WERI-Rb-1 (cell line): ENCODE results near the gene VKORC1.

Source experiments
- DNase-seq: peaks from one replicate; pipeline ENCODE4 v3.0.0-alpha.2; 2020
- H3K27ac ChIP-seq: fragments of 250-450 bp; sonication (Bioruptor Pico); 2 replicates; pipeline ENCODE4 v1.5.1; 2020; ENCODE audit warnings: mild to moderate bottlenecking, moderate library complexity
- H3K27me3 ChIP-seq: fragments of 250-450 bp; sonication (Bioruptor Pico); 2 replicates; pipeline ENCODE4 v1.5.1; 2021; ENCODE audit warnings: mild to moderate bottlenecking, low read depth, moderate library complexity; ENCODE audit not compliant: insufficient read depth, severe bottlenecking
- H3K36me3 ChIP-seq: fragments of 250-450 bp; sonication (Bioruptor Pico); 2 replicates; pipeline ENCODE4 v1.5.1; 2020; ENCODE audit warnings: mild to moderate bottlenecking, moderate library complexity
- H3K4me3 ChIP-seq: 2 replicates; pipeline ENCODE4 v1.5.1; 2011; ENCODE audit warnings: low read depth, mild to moderate bottlenecking, control low read depth, low read length
- H3K9me3 ChIP-seq: fragments of 250-450 bp; sonication (Bioruptor Pico); 2 replicates; pipeline ENCODE4 v1.5.1; 2021; ENCODE audit warnings: mild to moderate bottlenecking, moderate library complexity; ENCODE audit not compliant: severe bottlenecking
- TF ChIP-seq, protein P1 (sequence below): IDR thresholded peaks from 2 replicates; pipeline ENCODE4 v1.5.1; 2011; ENCODE audit warnings: low read depth, mild to moderate bottlenecking, control low read depth, inconsistent platforms, low read length

The VKORC1 gene

GRCh38 chr16:31089199-31089598, 5.4 kb downstream of the VKORC1 start:
- H3K36me3 ChIP-seq, result peaks cover 48% of the 10 kb centered on the region
- no peak for DNase-seq
- TF ChIP-seq, protein P1, sequence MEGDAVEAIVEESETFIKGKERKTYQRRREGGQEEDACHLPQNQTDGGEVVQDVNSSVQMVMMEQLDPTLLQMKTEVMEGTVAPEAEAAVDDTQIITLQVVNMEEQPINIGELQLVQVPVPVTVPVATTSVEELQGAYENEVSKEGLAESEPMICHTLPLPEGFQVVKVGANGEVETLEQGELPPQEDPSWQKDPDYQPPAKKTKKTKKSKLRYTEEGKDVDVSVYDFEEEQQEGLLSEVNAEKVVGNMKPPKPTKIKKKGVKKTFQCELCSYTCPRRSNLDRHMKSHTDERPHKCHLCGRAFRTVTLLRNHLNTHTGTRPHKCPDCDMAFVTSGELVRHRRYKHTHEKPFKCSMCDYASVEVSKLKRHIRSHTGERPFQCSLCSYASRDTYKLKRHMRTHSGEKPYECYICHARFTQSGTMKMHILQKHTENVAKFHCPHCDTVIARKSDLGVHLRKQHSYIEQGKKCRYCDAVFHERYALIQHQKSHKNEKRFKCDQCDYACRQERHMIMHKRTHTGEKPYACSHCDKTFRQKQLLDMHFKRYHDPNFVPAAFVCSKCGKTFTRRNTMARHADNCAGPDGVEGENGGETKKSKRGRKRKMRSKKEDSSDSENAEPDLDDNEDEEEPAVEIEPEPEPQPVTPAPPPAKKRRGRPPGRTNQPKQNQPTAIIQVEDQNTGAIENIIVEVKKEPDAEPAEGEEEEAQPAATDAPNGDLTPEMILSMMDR, result no peak
- peak overlapping the region; percentile 77 for H3K27ac ChIP-seq
- no peaks in the 10 kb centered on the region for H3K9me3 ChIP-seq
- H3K4me3 ChIP-seq, result no peak overlapping the region
- no peaks in the 10 kb centered on the region for H3K27me3 ChIP-seq

DNA sequence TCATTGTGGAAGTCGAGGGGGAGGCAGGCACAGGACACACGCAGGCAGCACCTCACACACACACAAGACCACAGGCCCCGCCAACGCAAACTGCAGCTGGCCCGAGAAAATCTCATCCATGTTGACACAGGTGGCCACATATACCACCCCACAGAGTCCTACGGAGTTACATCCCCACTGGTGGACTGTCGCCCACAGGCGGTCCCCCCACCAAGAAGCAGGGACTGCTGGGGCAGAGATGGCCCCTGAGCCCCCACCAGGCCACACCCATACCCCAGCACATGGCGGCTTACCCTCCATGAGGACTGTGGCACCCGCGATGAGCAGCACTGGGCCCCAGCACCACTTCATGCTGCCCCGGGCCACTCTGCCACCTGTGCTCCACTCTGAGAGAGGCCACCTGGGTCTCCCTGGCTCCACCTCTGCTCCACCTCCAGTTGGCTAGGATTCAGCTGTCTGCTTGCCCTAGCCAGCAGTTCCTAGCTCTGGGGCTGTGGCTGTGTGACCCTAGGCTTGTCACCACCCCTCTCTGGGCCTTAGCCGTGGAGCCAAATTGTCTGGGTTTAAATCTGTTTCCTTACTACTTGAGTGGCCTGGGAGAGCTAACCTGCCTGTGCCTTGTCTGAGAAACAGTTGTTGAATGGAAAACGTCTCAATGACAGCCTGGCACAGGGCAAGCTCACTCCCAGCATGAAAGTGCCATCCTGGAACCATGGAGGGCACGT, 6.0 kb downstream of the VKORC1 start, which contains the start of gene PRSS53:
PRSS53 (minus strand) TSS at position 485 of the 725 bp plus-strand sequence; CDS start at position 351, 134 bp downstream.
- TF ChIP-seq, protein P1, result no peak
- no peak for DNase-seq
- no peaks in the 10 kb centered on the region for H3K9me3 ChIP-seq
- H3K27ac ChIP-seq, result peak within 1 kb of the TSS; percentile 77
- peaks cover 53% of the 10 kb centered on the region for H3K36me3 ChIP-seq
- no peaks in the 10 kb centered on the region for H3K27me3 ChIP-seq
- H3K4me3 ChIP-seq, result no peak within 1 kb of the TSS

- DNase-seq, result peak; percentile 80
- Histone ChIP-seq H3K4me3 (no peak overlapping the region), H3K27me3 (no peaks in the 10 kb centered on the region), H3K27ac (peak overlapping the region; percentile 77), H3K9me3 (no peaks in the 10 kb centered on the region), H3K36me3 (peaks cover 53% of the 10 kb centered on the region)
- TF ChIP-seq, protein P1, result no peak
Measured at GRCh38 chr16:31087971-31088370, 6.6 kb downstream of the VKORC1 start.

GRCh38 chr16:31087481-31087880, 7.1 kb downstream of the VKORC1 start:
- Histone ChIP-seq H3K4me3 (no peak overlapping the region), H3K9me3 (no peaks in the 10 kb centered on the region), H3K27ac (peak overlapping the region; percentile 77), H3K36me3 (peaks cover 52% of the 10 kb centered on the region), H3K27me3 (no peaks in the 10 kb centered on the region)
- TF ChIP-seq, protein P1, result no peak
- no peak for DNase-seq

DNA sequence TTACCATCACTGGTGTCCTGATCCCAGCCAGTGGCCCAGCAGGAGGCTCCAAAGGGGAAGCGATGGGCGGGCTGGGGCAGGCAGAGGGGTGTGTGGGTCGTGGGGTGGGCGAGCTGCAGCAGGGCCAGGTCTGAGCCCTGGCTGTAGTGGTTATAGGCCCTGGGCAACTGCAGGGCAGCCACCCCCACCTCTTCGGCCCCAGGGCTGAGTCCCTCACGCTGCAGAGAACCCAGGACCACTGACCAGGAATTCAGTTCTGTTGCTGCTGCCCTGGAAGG, 8.0 kb downstream of the VKORC1 start:
- Histone ChIP-seq H3K27me3 (no peaks in the 10 kb centered on the region), H3K27ac (no peak overlapping the region; the same call in 1 of the 2 replicates), H3K4me3 (no peak overlapping the region), H3K36me3 (peaks cover 53% of the 10 kb centered on the region), H3K9me3 (no peaks in the 10 kb centered on the region)
- DNase-seq, result no peak
- TF ChIP-seq, protein P1, result no peak
